Measurements from ENCODE around the gene LETMD1. TPM values are rescaled to one million over a fixed set of nuclear protein-coding genes. Genes with fewer than 3 reads are reported as not detected.
A peak's percentile ranks its signal among the peaks of the same experiment; 100 is the strongest.

LETMD1 gene
- total and polyA plus RNA-seq, 9 of the 15 experiments (the other 6 are each of a cell fraction or from before 2014, with no cell fraction given): 58.7 to 163 (median 75.4) TPM

GRCh38 chr12:51047655-51048540 is at the start of gene LETMD1 (continued):
- TF ChIP-seq THRB (CRISPR knock-in tag; conservative IDR thresholded peaks at IDR 0.05) (peak; percentile 66), KDM5B (IDR thresholded peaks at IDR 0.05; ENCODE audit: insufficient replicate concordance, low read depth, low read length) (peak; percentile 87), HDGF (IDR thresholded peaks at IDR 0.05) (0 out of 2 replicates have a peak, but pooled peaks have one; percentile 6), ZBTB9 (CRISPR knock-in tag; IDR thresholded peaks at IDR 0.05) (0 out of 2 replicates have a peak, but pooled peaks have one; percentile 69), PKNOX1 (IDR thresholded peaks at IDR 0.05) (peak; percentile 56; the same call in 1 of the 2 replicates), MGA (IDR thresholded peaks at IDR 0.05) (peak; percentile 94), CBX3 (IDR thresholded peaks at IDR 0.05; ENCODE audit: borderline replicate concordance in 1 of 2, low read length in 2 of 2) (peak in 1 of 2 experiments; percentile 53; a peak in 1 of 3 replicates), SMARCA4 (IDR thresholded peaks at IDR 0.05) (peak; percentile 19; the same call in 1 of the 2 replicates), ID3 (CRISPR knock-in tag; IDR thresholded peaks at IDR 0.05) (no peak), ID3 (tag; IDR thresholded peaks at IDR 0.05) (0 out of 2 replicates have a peak, but pooled peaks have one; percentile 23)

Data from K562 (cell line).